Caco-2 (cell line): ENCODE data around the gene COX11. TPM values are rescaled to one million over a fixed set of nuclear protein-coding genes. Genes with fewer than 3 reads are reported as not detected.

ENCODE experiments used
- BruUV-seq: library from RNA; stranded (reverse); fragments of 400-500 nt; replicated peaks from 2 replicates; lab custom pipeline; 2021; lab: Mats Ljungman, UMichigan
- CTCF ChIA-PET: fragments of 300-600 bp; sonication (Branson Sonifier 250); formaldehyde crosslinking; loops from one replicate; lab custom pipeline; 2022; ENCODE audit warnings: antibody characterized with exemption; lab: Charles Lee
- POLR2A ChIA-PET: fragments of 300-600 bp; sonication (Branson Sonifier 250); formaldehyde crosslinking; loops from one replicate; lab custom pipeline; 2022; ENCODE audit warnings: antibody characterized with exemption; lab: Charles Lee
- DNase-seq, 2 experiments: peaks; one replicate each; pipeline versions ENCODE4 v3.0.0 to v3.0.0-alpha.2; 2020 to 2022
- H3K27me3 ChIP-seq: replicated peaks from 2 replicates; pipeline ENCODE4 v1.6.0; 2011; ENCODE audit warnings: low read length; ENCODE audit not compliant: control insufficient read depth, insufficient read depth
- H3K36me3 ChIP-seq: 2 replicates; pipeline ENCODE4 v1.5.1; 2011; ENCODE audit warnings: low read length; ENCODE audit not compliant: control insufficient read depth, insufficient read depth
- H3K4me1 ChIP-seq: fragments of 250-450 bp; sonication (Bioruptor Pico); 2 replicates; pipeline ENCODE4 v1.5.1; 2020; ENCODE audit warnings: mild to moderate bottlenecking
- H3K4me3 ChIP-seq: 2 replicates; pipeline ENCODE4 v1.5.1; 2011; ENCODE audit warnings: low read depth, mild to moderate bottlenecking, control low read depth, low read length
- H3K9me3 ChIP-seq: fragments of 250-450 bp; sonication (Bioruptor Pico); 2 replicates; pipeline ENCODE4 v1.5.1; 2020; ENCODE audit warnings: mild to moderate bottlenecking, moderate library complexity
- H3K27ac Mint-ChIP-seq: one replicate; pipeline ENCODE4 v1.8.0; 2022; ENCODE audit warnings: mixed read lengths; ENCODE audit not compliant: unreplicated experiment
- H3K27me3 Mint-ChIP-seq: one replicate; pipeline ENCODE4 v1.8.0; 2022; ENCODE audit warnings: mixed read lengths; ENCODE audit not compliant: insufficient read depth, unreplicated experiment
- H3K36me3 Mint-ChIP-seq: one replicate; pipeline ENCODE4 v1.8.0; 2022; ENCODE audit warnings: mild to moderate bottlenecking, mixed read lengths; ENCODE audit not compliant: insufficient read depth, unreplicated experiment
- H3K4me1 Mint-ChIP-seq: one replicate; pipeline ENCODE4 v1.8.0; 2022; ENCODE audit warnings: low read depth, mixed read lengths; ENCODE audit not compliant: unreplicated experiment
- H3K4me3 Mint-ChIP-seq: one replicate; pipeline ENCODE4 v1.8.0; 2022; ENCODE audit warnings: mild to moderate bottlenecking, moderate library complexity, mixed read lengths; ENCODE audit not compliant: unreplicated experiment
- H3K9me3 Mint-ChIP-seq: one replicate; pipeline ENCODE4 v1.8.0; 2022; ENCODE audit warnings: mixed read lengths; ENCODE audit not compliant: unreplicated experiment
- CTCF ChIP-seq, 2 experiments: fragments of 200-600 bp in 1 of 2; IDR thresholded peaks; 1 replicate in 1 of 2; 2 replicates in 1 of 2; pipeline versions ENCODE4 v1.5.1 to v1.8.0; 2011 to 2022; ENCODE audit warnings: antibody characterized with exemption in 1 of 2, control low read depth in 1 of 2, inconsistent platforms in 1 of 2, low read depth in 1 of 2, low read length in 1 of 2, mild to moderate bottlenecking in 1 of 2, moderate library complexity in 1 of 2; ENCODE audit not compliant: insufficient read depth in 1 of 2, severe bottlenecking in 1 of 2, unreplicated experiment in 1 of 2
- intact Hi-C: fragments of 100-400 bp; cut with micrococcal nuclease; formaldehyde crosslinking; loops from one replicate; pipeline ENCODE4 v1.10.0; 2022; ENCODE audit not compliant: unreplicated experiment
- total RNA-seq: library from RNA; stranded (reverse); gene quantifications from 2 replicates; pipeline ENCODE4 v1.2.3, GENCODE V29; 2022

Gene COX11
- total RNA-seq, 1 experiment from 2014 or later = 77.6 TPM

GRCh38 chr17:54979657-54980056 is 11.2 kb upstream of the COX11 start:
- H3K4me3 Mint-ChIP-seq = no peak overlapping the region
- BruUV-seq = no TSS peak
- no peak overlapping the region for H3K4me3 ChIP-seq

GRCh38 chr17:54977744-54978143 is 9.3 kb upstream of the COX11 start:
- POLR2A ChIA-PET = no interaction called here
- BruUV-seq = no TSS peak
- H3K4me1 ChIP-seq = no peaks in the 10 kb centered on the region

More at GRCh38 chr17:54979657-54980056, 11.2 kb upstream of the COX11 start:
- no peaks in the 10 kb centered on the region for H3K4me1 ChIP-seq
- Mint-ChIP-seq H3K9me3 (peaks cover 8% of the 10 kb centered on the region), H3K27ac (no peak overlapping the region), H3K36me3 (no peaks in the 10 kb centered on the region), H3K27me3 (no peaks in the 10 kb centered on the region), H3K4me1 (peaks cover 6% of the 10 kb centered on the region)
- ChIA-PET POLR2A (interaction anchor here (1.0 kb wide), 1 partner anchor 11 kb away, joined by 4 read pairs; the partner anchor contains the start of genes COX11 and STXBP4), CTCF (no interaction called here)
- TF ChIP-seq CTCF (IDR thresholded peaks at IDR 0.05; ENCODE audit: insufficient read depth in 1 of 2, low read depth in 1 of 2, low read length in 1 of 2, severe bottlenecking in 1 of 2, unreplicated experiment in 1 of 2) = no peak
- no peak for DNase-seq
- H3K27me3 ChIP-seq = no peaks in the 10 kb centered on the region
- no peaks in the 10 kb centered on the region for H3K36me3 ChIP-seq
- H3K9me3 ChIP-seq = no peaks in the 10 kb centered on the region
- intact Hi-C loops = no loop called here

GRCh38 chr17:54976316-54976715 is 7.9 kb upstream of the COX11 start:
- Histone ChIP-seq H3K4me3 (no peak overlapping the region), H3K4me1 (0 out of 2 replicates have a peak, but pooled peaks cover 1% of the 10 kb centered on the region), H3K27me3 (no peaks in the 10 kb centered on the region), H3K9me3 (no peaks in the 10 kb centered on the region), H3K36me3 (no peaks in the 10 kb centered on the region)
- TF ChIP-seq CTCF (IDR thresholded peaks at IDR 0.05; ENCODE audit: insufficient read depth in 1 of 2, low read depth in 1 of 2, low read length in 1 of 2, severe bottlenecking in 1 of 2, unreplicated experiment in 1 of 2) = no peak
- no peaks in the 10 kb centered on the region for H3K36me3 Mint-ChIP-seq
- peaks cover 6% of the 10 kb centered on the region for H3K4me1 Mint-ChIP-seq
- DNase-seq = no peak
- H3K9me3 Mint-ChIP-seq = peaks cover 7% of the 10 kb centered on the region
- H3K4me3 Mint-ChIP-seq = no peak overlapping the region
- CTCF ChIA-PET = no interaction called here
- no peak overlapping the region for H3K27ac Mint-ChIP-seq
- POLR2A ChIA-PET = no interaction called here
- no peaks in the 10 kb centered on the region for H3K27me3 Mint-ChIP-seq
- BruUV-seq = no TSS peak
- intact Hi-C loops = no loop called here

More at GRCh38 chr17:54977744-54978143, 9.3 kb upstream of the COX11 start:
- Histone ChIP-seq H3K4me3 (no peak overlapping the region), H3K9me3 (no peaks in the 10 kb centered on the region), H3K27me3 (no peaks in the 10 kb centered on the region), H3K36me3 (no peaks in the 10 kb centered on the region)
- H3K36me3 Mint-ChIP-seq = no peaks in the 10 kb centered on the region
- TF ChIP-seq CTCF (IDR thresholded peaks at IDR 0.05; ENCODE audit: insufficient read depth in 1 of 2, low read depth in 1 of 2, low read length in 1 of 2, severe bottlenecking in 1 of 2, unreplicated experiment in 1 of 2) = no peak
- CTCF ChIA-PET = no interaction called here
- H3K9me3 Mint-ChIP-seq = peaks cover 8% of the 10 kb centered on the region
- DNase-seq = no peak
- intact Hi-C loops = no loop called here
- H3K4me1 Mint-ChIP-seq = peaks cover 6% of the 10 kb centered on the region
- no peak overlapping the region for H3K27ac Mint-ChIP-seq
- no peaks in the 10 kb centered on the region for H3K27me3 Mint-ChIP-seq
- H3K4me3 Mint-ChIP-seq = no peak overlapping the region
